ENCODE data around the gene GNG11. TPM values are rescaled to one million over a fixed set of nuclear protein-coding genes. Genes with fewer than 3 reads are reported as not detected.
"Not testable (repeated sequence)": the region's sequence is repeated elsewhere in the genome, so short reads cannot be mapped to it uniquely, and the experiment has no call there.

The GNG11 gene
- polyA plus RNA-seq, 2 of the 4 experiments (the other 2 are of a cell fraction), result 31.1 to 33.4 TPM

GRCh38 chr7:93915206-93915842 lies 6.2 kb upstream of the GNG11 start:
- not testable (repeated sequence) for H3K9me3 ChIP-seq; DNase-seq (ENCODE audit: low read depth in 1 of 2, low spot score in 1 of 2); H3K4me3 ChIP-seq; ATAC-seq
- peak overlapping the region; percentile 74 for H3K4me2 ChIP-seq
- peak; percentile 13 for FAIRE-seq
- WGBS (ENCODE audit: missing lambda C conversion rate), result 83% methylated on average over 3 of the region's 3 CpGs
- peak; percentile 71 for TF ChIP-seq MAFK (IDR thresholded peaks at IDR 0.05; ENCODE audit: partially characterized antibody)
- H3K27ac ChIP-seq, result peak overlapping the region; percentile 81 to 84
- ChIA-PET CTCF (interaction anchor here (0.9 to 1.5 kb wide), 5 partner anchors 12 to 152 kb away, joined by 3 to 4 read pairs (median 3); partner anchors contain the start of gene TFPI2), POLR2A (interaction anchor here (0.7 to 1.7 kb wide), 2 partner anchors 25 to 26 kb away, joined by 3 to 19 read pairs; partner anchors contain the start of gene TFPI2)
- H3K4me1 ChIP-seq, result peaks cover 67% of the 10 kb centered on the region

GRCh38 chr7:93915888-93916287 lies 5.6 kb upstream of the GNG11 start:
- ChIA-PET POLR2A (interaction anchor here (1.7 kb wide), 1 partner anchor 26 kb away, joined by 19 read pairs; the partner anchor contains the start of gene TFPI2), CTCF (interaction anchor here (1.0 kb wide), 1 partner anchor 13 kb away, joined by 3 read pairs; no protein-coding TSS in a partner anchor)
- Histone ChIP-seq H3K4me2 (peak overlapping the region; percentile 74), H3K4me1 (peaks cover 64% of the 10 kb centered on the region), H3K27ac (peak overlapping the region; percentile 81 to 84)
- not testable (repeated sequence) for H3K9me3 ChIP-seq; H3K4me3 ChIP-seq; DNase-seq (ENCODE audit: low read depth in 1 of 2, low spot score in 1 of 2); ATAC-seq; TF ChIP-seq FOSL2 (IDR thresholded peaks at IDR 0.05)
- FAIRE-seq, result peak; percentile 98
- peak; percentile 57 for TF ChIP-seq FOSL2 (CRISPR knock-in tag; IDR thresholded peaks at IDR 0.05)

- peaks cover 60% of the 10 kb centered on the region for H3K4me1 ChIP-seq
- ATAC-seq; FAIRE-seq; H3K4me3 ChIP-seq; DNase-seq (ENCODE audit: low read depth in 1 of 2, low spot score in 1 of 2); POLR2A ChIA-PET; H3K9me3 ChIP-seq; CTCF ChIA-PET: not testable (repeated sequence)
- 66% methylated on average over 4 of the region's 4 CpGs for WGBS (ENCODE audit: missing lambda C conversion rate)
- peak overlapping the region; percentile 81 to 84; a peak in 5 of 6 replicates for H3K27ac ChIP-seq
- H3K4me2 ChIP-seq, result peak overlapping the region; percentile 74; the same call in 2 of the 3 replicates
Measured at GRCh38 chr7:93916315-93916714, 5.2 kb upstream of the GNG11 start.

GRCh38 chr7:93920496-93921182 lies 896 bp upstream of the GNG11 start:
- peak overlapping the region; percentile 97 for H3K4me2 ChIP-seq
- peaks cover 23% of the 10 kb centered on the region for H3K4me1 ChIP-seq
- ChIA-PET CTCF (interaction anchor here (1.2 to 2.6 kb wide), 4 partner anchors 10 to 166 kb away, joined by 3 to 12 read pairs (median 6); no protein-coding TSS in a partner anchor), POLR2A (interaction anchor here (1.2 to 3.3 kb wide), 7 partner anchors 10 to 167 kb away, joined by 3 to 39 read pairs (median 4); partner anchors contain the start of gene TFPI2)
- H3K9me3 ChIP-seq, result no peaks in the 10 kb centered on the region
- peak overlapping the region; percentile 74 for H3K4me3 ChIP-seq
- ATAC-seq (peak in 1 of 2 experiments; percentile 27; a peak in 4 of 6 replicates), DNase-seq (ENCODE audit: low read depth in 1 of 2, low spot score in 1 of 2) (peak in 1 of 2 experiments; percentile 34), FAIRE-seq (peak; percentile 78)
- peak overlapping the region; percentile 75 to 99 for H3K27ac ChIP-seq
- TF ChIP-seq MAZ (IDR thresholded peaks at IDR 0.05; ENCODE audit: borderline replicate concordance, low read depth, low read length), result no peak
- TF ChIP-seq REST (IDR thresholded peaks at IDR 0.05), result no peak
- TF ChIP-seq PBX3 (IDR thresholded peaks at IDR 0.05), result no peak
- no peak for TF ChIP-seq HES2 (IDR thresholded peaks at IDR 0.05)
- no peak for TF ChIP-seq CHD2 (IDR thresholded peaks at IDR 0.05; ENCODE audit: low read length, partially characterized antibody)
- no peak for TF ChIP-seq ZC3H11A (IDR thresholded peaks at IDR 0.05)
- TF ChIP-seq PHF8 (IDR thresholded peaks at IDR 0.05; ENCODE audit: borderline replicate concordance, low read depth), result no peak
- no peak for TF ChIP-seq ZSCAN20 (CRISPR knock-in tag; IDR thresholded peaks at IDR 0.05)
- no peak for TF ChIP-seq CHD4 (IDR thresholded peaks at IDR 0.05; ENCODE audit: borderline replicate concordance)
- TF ChIP-seq JUNB (IDR thresholded peaks at IDR 0.05), result no peak
- TF ChIP-seq ZNF302 (CRISPR knock-in tag; IDR thresholded peaks at IDR 0.05), result no peak
- no peak for TF ChIP-seq POLR2AphosphoS2 (conservative IDR thresholded peaks at IDR 0.05; ENCODE audit: low read length)
- no peak for TF ChIP-seq GATA3 (IDR thresholded peaks at IDR 0.05; ENCODE audit: borderline replicate concordance)
- TF ChIP-seq CBX8 (IDR thresholded peaks at IDR 0.05), result no peak
- 2% methylated on average over 6 of the region's 6 CpGs for WGBS (ENCODE audit: missing lambda C conversion rate)

Data from A549 (cell line).